ENCODE results near the gene DNAJC27. TPM values are rescaled to one million over a fixed set of nuclear protein-coding genes. Genes with fewer than 3 reads are reported as not detected.

Gene DNAJC27
- total RNA-seq, 1 experiment from 2014 or later: 4.6 TPM

DNA sequence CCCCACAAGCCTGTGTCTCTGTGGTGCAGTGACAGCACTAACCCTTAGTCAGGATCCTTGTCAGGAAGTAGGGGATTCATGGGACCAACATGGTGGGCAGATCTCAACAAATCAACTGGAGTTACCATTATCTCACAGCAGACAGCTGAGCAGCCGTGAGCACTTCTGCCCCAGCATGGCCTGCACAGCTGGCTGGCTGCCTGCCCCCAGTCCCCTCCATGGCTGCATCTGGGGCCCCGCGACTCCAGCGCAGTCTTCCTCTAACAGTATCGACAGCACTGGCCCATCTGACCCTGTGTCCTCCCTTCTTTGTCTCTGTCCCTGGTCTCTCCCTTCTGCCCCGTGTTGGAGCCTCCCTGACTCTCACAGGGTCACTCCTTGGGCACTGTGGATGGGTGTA lies 47.0 kb downstream of the DNAJC27 start:
- Histone ChIP-seq H3K9ac (ENCODE audit: low read length) (no peak overlapping the region), H3K27ac (ENCODE audit: low read depth, low read length) (no peak overlapping the region), H3K4me1 (ENCODE audit: control insufficient read depth in 1 of 2, insufficient read depth in 2 of 2, low read length in 2 of 2) (peaks cover 2 to 10% of the 10 kb centered on the region in 2 experiments; a peak in 3 of 4 replicates), H3K27me3 (ENCODE audit: insufficient read depth, low read length) (no peaks in the 10 kb centered on the region), H2AFZ (ENCODE audit: low read depth, low read length, poor library complexity, severe bottlenecking) (no peak overlapping the region), H3K9me2 (ENCODE audit: insufficient read depth) (no peaks in the 10 kb centered on the region), H3K36me3 (ENCODE audit: control insufficient read depth in 1 of 2, insufficient read depth in 2 of 2, low read length in 2 of 2) (no peaks in the 10 kb centered on the region), H3K4me3 (replicated peaks in 1 of 2; ENCODE audit: low read depth in 1 of 2, low read length in 2 of 2) (no peak overlapping the region), H3K9me3 (ENCODE audit: control insufficient read depth in 1 of 2, insufficient read depth in 1 of 2, low read depth in 1 of 2, low read length in 2 of 2) (no peaks in the 10 kb centered on the region), H3K79me2 (ENCODE audit: insufficient read depth, low read length) (no peaks in the 10 kb centered on the region), H4K20me1 (ENCODE audit: insufficient read depth) (no peaks in the 10 kb centered on the region), H3K4me2 (ENCODE audit: low read length) (no peak overlapping the region)
- RAD21 ChIA-PET (ENCODE audit: low non-redundant PET in 1 of 2, low total read pairs in 2 of 2, uncharacterized antibody in 2 of 2, unreplicated experiment in 2 of 2): no interaction called here
- no TSS peak for BruUV-seq (replicated peaks)
- CTCF ChIA-PET: no interaction called here
- no peak for ATAC-seq
- TF ChIP-seq CBX3 (IDR thresholded peaks at IDR 0.05; ENCODE audit: low read depth): no peak
- no peak for TF ChIP-seq ELF1 (IDR thresholded peaks at IDR 0.05; ENCODE audit: borderline replicate concordance, low read depth)
- no peak for TF ChIP-seq JUND (IDR thresholded peaks at IDR 0.05)
- TF ChIP-seq SP1 (IDR thresholded peaks at IDR 0.05; ENCODE audit: low read depth): no peak
- no peak for DNase-seq (ENCODE audit: low read depth, low spot score)
- intact Hi-C loops (cut with micrococcal nuclease): no loop called here
- POLR2A ChIA-PET: no interaction called here

DNA sequence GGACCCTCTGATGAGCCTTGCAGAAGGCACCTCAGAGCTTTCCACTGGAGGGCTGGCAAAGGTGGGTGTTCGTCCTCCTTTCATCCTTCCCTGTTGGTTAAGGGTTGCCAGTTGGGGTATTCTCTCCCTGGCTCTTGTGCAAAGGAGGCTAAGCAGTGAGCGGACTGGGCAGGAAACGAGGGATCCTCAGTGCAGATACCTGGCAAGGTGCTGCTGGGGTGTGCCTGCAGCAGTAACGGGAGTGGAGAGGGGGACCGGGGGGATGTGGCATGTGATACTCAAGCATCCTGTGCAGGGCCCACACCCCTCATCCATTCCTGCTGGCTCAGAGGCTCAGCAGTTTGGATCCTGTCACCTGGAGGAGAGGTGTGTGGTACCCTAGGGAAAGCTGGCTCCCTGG lies 47.5 kb downstream of the DNAJC27 start:
- Histone ChIP-seq H3K27me3 (ENCODE audit: insufficient read depth, low read length) (no peaks in the 10 kb centered on the region), H3K9me3 (ENCODE audit: control insufficient read depth in 1 of 2, insufficient read depth in 1 of 2, low read depth in 1 of 2, low read length in 2 of 2) (no peaks in the 10 kb centered on the region), H4K20me1 (ENCODE audit: insufficient read depth) (no peaks in the 10 kb centered on the region), H3K36me3 (ENCODE audit: control insufficient read depth in 1 of 2, insufficient read depth in 2 of 2, low read length in 2 of 2) (no peaks in the 10 kb centered on the region), H3K4me1 (ENCODE audit: control insufficient read depth in 1 of 2, insufficient read depth in 2 of 2, low read length in 2 of 2) (peaks cover 2 to 11% of the 10 kb centered on the region in 2 experiments; a peak in 3 of 4 replicates), H3K27ac (ENCODE audit: low read depth, low read length) (no peak overlapping the region), H2AFZ (ENCODE audit: low read depth, low read length, poor library complexity, severe bottlenecking) (no peak overlapping the region), H3K4me3 (replicated peaks in 1 of 2; ENCODE audit: low read depth in 1 of 2, low read length in 2 of 2) (no peak overlapping the region), H3K9me2 (ENCODE audit: insufficient read depth) (no peaks in the 10 kb centered on the region), H3K79me2 (ENCODE audit: insufficient read depth, low read length) (peaks cover 3% of the 10 kb centered on the region; the same call in 1 of the 2 replicates), H3K9ac (ENCODE audit: low read length) (no peak overlapping the region), H3K4me2 (ENCODE audit: low read length) (no peak overlapping the region)
- CTCF ChIA-PET: no interaction called here
- intact Hi-C loops (cut with micrococcal nuclease): no loop called here
- TF ChIP-seq EZH2phosphoT487 (IDR thresholded peaks at IDR 0.05; ENCODE audit: borderline replicate concordance): no peak
- TF ChIP-seq, protein P1, sequence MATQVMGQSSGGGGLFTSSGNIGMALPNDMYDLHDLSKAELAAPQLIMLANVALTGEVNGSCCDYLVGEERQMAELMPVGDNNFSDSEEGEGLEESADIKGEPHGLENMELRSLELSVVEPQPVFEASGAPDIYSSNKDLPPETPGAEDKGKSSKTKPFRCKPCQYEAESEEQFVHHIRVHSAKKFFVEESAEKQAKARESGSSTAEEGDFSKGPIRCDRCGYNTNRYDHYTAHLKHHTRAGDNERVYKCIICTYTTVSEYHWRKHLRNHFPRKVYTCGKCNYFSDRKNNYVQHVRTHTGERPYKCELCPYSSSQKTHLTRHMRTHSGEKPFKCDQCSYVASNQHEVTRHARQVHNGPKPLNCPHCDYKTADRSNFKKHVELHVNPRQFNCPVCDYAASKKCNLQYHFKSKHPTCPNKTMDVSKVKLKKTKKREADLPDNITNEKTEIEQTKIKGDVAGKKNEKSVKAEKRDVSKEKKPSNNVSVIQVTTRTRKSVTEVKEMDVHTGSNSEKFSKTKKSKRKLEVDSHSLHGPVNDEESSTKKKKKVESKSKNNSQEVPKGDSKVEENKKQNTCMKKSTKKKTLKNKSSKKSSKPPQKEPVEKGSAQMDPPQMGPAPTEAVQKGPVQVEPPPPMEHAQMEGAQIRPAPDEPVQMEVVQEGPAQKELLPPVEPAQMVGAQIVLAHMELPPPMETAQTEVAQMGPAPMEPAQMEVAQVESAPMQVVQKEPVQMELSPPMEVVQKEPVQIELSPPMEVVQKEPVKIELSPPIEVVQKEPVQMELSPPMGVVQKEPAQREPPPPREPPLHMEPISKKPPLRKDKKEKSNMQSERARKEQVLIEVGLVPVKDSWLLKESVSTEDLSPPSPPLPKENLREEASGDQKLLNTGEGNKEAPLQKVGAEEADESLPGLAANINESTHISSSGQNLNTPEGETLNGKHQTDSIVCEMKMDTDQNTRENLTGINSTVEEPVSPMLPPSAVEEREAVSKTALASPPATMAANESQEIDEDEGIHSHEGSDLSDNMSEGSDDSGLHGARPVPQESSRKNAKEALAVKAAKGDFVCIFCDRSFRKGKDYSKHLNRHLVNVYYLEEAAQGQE (IDR thresholded peaks at IDR 0.05; ENCODE audit: low read depth): no peak
- no peak for TF ChIP-seq ZFX (IDR thresholded peaks at IDR 0.05)
- no peak for TF ChIP-seq JUND (IDR thresholded peaks at IDR 0.05)
- TF ChIP-seq, protein P2, sequence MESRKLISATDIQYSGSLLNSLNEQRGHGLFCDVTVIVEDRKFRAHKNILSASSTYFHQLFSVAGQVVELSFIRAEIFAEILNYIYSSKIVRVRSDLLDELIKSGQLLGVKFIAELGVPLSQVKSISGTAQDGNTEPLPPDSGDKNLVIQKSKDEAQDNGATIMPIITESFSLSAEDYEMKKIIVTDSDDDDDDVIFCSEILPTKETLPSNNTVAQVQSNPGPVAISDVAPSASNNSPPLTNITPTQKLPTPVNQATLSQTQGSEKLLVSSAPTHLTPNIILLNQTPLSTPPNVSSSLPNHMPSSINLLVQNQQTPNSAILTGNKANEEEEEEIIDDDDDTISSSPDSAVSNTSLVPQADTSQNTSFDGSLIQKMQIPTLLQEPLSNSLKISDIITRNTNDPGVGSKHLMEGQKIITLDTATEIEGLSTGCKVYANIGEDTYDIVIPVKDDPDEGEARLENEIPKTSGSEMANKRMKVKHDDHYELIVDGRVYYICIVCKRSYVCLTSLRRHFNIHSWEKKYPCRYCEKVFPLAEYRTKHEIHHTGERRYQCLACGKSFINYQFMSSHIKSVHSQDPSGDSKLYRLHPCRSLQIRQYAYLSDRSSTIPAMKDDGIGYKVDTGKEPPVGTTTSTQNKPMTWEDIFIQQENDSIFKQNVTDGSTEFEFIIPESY (IDR thresholded peaks at IDR 0.05; ENCODE audit: extremely low read depth, insufficient replicate concordance, low read length): no peak
- no peak for TF ChIP-seq SP1 (IDR thresholded peaks at IDR 0.05; ENCODE audit: low read depth)
- no peak for TF ChIP-seq TCF7L2 (IDR thresholded peaks at IDR 0.05; ENCODE audit: borderline replicate concordance, extremely low read depth, insufficient read depth, insufficient read length)
- TF ChIP-seq ZNF274 (IDR thresholded peaks at IDR 0.05; ENCODE audit: low read depth, low read length): no peak
- no peak for TF ChIP-seq EZH2 (IDR thresholded peaks at IDR 0.05)
- TF ChIP-seq POLR2AphosphoS5 (IDR thresholded peaks at IDR 0.05; ENCODE audit: low read depth, low read length): no peak
- TF ChIP-seq SRF (IDR thresholded peaks at IDR 0.05; ENCODE audit: low read depth): no peak
- TF ChIP-seq, protein P3, sequence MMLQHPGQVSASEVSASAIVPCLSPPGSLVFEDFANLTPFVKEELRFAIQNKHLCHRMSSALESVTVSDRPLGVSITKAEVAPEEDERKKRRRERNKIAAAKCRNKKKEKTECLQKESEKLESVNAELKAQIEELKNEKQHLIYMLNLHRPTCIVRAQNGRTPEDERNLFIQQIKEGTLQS (IDR thresholded peaks at IDR 0.05): no peak
- BruUV-seq (replicated peaks): no TSS peak
- POLR2A ChIA-PET: no interaction called here
- ATAC-seq: no peak
- RAD21 ChIA-PET (ENCODE audit: low non-redundant PET in 1 of 2, low total read pairs in 2 of 2, uncharacterized antibody in 2 of 2, unreplicated experiment in 2 of 2): no interaction called here
- DNase-seq (ENCODE audit: low read depth, low spot score): no peak

Measured in HCT116 (cell line).